Loucy (cell line): ENCODE measurements around the gene GHITM.
"Not testable (repeated sequence)": the region's sequence is repeated elsewhere in the genome, so short reads cannot be mapped to it uniquely, and the experiment has no call there.

Experiments
- CTCF ChIP-seq: fragments of 200-600 bp; sonication (generic); conservative IDR thresholded peaks from 2 replicates; pipeline ENCODE4 v1.5.1; 2014; ENCODE audit warnings: mild to moderate bottlenecking, antibody characterized with exemption, low read length
- EZH2phosphoT487 ChIP-seq: fragments of 200-600 bp; IDR thresholded peaks from 2 replicates; pipeline ENCODE4 v1.6.1; 2018; ENCODE audit warnings: antibody characterized with exemption, mild to moderate bottlenecking, moderate library complexity, borderline replicate concordance

- not testable (repeated sequence) for TF ChIP-seq CTCF, EZH2phosphoT487
These were observed 41.1 kb downstream of the GHITM start for GRCh38 chr10:84180386-84180785.
